Measurements from ENCODE around the gene CXCL17. TPM values are rescaled to one million over a fixed set of nuclear protein-coding genes. Genes with fewer than 3 reads are reported as not detected.
A peak's percentile ranks its signal among the peaks of the same experiment; 100 is the strongest.
"Not testable (repeated sequence)": the region's sequence is repeated elsewhere in the genome, so short reads cannot be mapped to it uniquely, and the experiment has no call there.

The CXCL17 gene
- total and polyA plus RNA-seq, 7 donors: 0.05 to 0.11 TPM; not detected in 5

GRCh38 chr19:42455621-42456081 is 12.9 kb upstream of the CXCL17 start:
- intact Hi-C loops (cut with DNase I): no loop called here
- no peak overlapping the region for H3K4me3 ChIP-seq
- ATAC-seq: no peak
- no peaks in the 10 kb centered on the region for H3K36me3 ChIP-seq (ENCODE audit: insufficient read depth in 1 of 2, low read depth in 1 of 2)
- no peak for TF ChIP-seq CTCF (IDR thresholded peaks at IDR 0.05)
- H3K27me3 ChIP-seq (ENCODE audit: insufficient read depth in 3 of 3, low read length in 2 of 3): peaks cover 0 to 6% (median 3%) of the 10 kb centered on the region in 3 donors
- no peak for DNase-seq
- H3K9me3 ChIP-seq: no peaks in the 10 kb centered on the region
- no peak overlapping the region for H3K27ac ChIP-seq
- no peaks in the 10 kb centered on the region for H3K4me1 ChIP-seq
- 72 to 78% (median 76%) methylated on average over 1 of the region's 1 CpG for WGBS, 3 donors

- WGBS, 3 donors: 84 to 89% (median 86%) methylated on average over 2 of the region's 2 CpGs
- Histone ChIP-seq H3K27ac (no peak overlapping the region), H3K4me3 (no peak overlapping the region), H3K36me3 (ENCODE audit: insufficient read depth in 1 of 2, low read depth in 1 of 2) (no peaks in the 10 kb centered on the region), H3K27me3 (ENCODE audit: insufficient read depth in 3 of 3, low read length in 2 of 3) (peaks cover 0 to 6% (median 3%) of the 10 kb centered on the region in 3 donors), H3K4me1 (no peaks in the 10 kb centered on the region), H3K9me3 (no peaks in the 10 kb centered on the region)
- no peak for TF ChIP-seq CTCF (IDR thresholded peaks at IDR 0.05)
- DNase-seq: no peak
- ATAC-seq: no peak
- intact Hi-C loops (cut with DNase I): no loop called here
These were observed 12.3 kb upstream of the CXCL17 start for GRCh38 chr19:42455086-42455485.

GRCh38 chr19:42452590-42452989 is 9.8 kb upstream of the CXCL17 start:
- Histone ChIP-seq H3K27me3 (ENCODE audit: insufficient read depth in 3 of 3, low read length in 2 of 3) (peaks cover 0 to 6% (median 3%) of the 10 kb centered on the region in 3 donors), H3K36me3 (ENCODE audit: insufficient read depth in 1 of 2, low read depth in 1 of 2) (no peaks in the 10 kb centered on the region), H3K9me3 (no peaks in the 10 kb centered on the region), H3K4me3 (no peak overlapping the region), H3K27ac (no peak overlapping the region), H3K4me1 (no peaks in the 10 kb centered on the region)
- ATAC-seq: no peak
- DNase-seq: no peak
- intact Hi-C loops (cut with DNase I): loop anchor here (5.0 kb wide), 4 partner anchors 75 to 1200 kb away; partner anchors contain the start of gene CEACAM1 (in 1 of the 2)
- TF ChIP-seq CTCF (IDR thresholded peaks at IDR 0.05): no peak
- WGBS, 3 donors: 35 to 41% (median 35%) methylated on average over 4 of the region's 4 CpGs

GRCh38 chr19:42450314-42450934 is 7.7 kb upstream of the CXCL17 start:
- H3K4me3 ChIP-seq: no peak overlapping the region
- 2% methylated on average over 3 of the region's 3 CpGs for WGBS, 3 donors
- no peaks in the 10 kb centered on the region for H3K4me1 ChIP-seq
- TF ChIP-seq CTCF (IDR thresholded peaks at IDR 0.05): peak; percentile 87
- no peaks in the 10 kb centered on the region for H3K9me3 ChIP-seq
- H3K27me3 ChIP-seq (ENCODE audit: insufficient read depth in 3 of 3, low read length in 2 of 3): peaks cover 0 to 6% (median 3%) of the 10 kb centered on the region in 3 donors
- DNase-seq (peak; percentile 70 to 77), ATAC-seq (peak; percentile 57 to 78 (median 78))
- no peaks in the 10 kb centered on the region for H3K36me3 ChIP-seq (ENCODE audit: insufficient read depth in 1 of 2, low read depth in 1 of 2)
- H3K27ac ChIP-seq: peak overlapping the region; percentile 41
- intact Hi-C loops (cut with DNase I): loop anchor here (2.0 to 5.0 kb wide), 5 partner anchors 77 to 1202 kb away; partner anchors contain the start of gene CEACAM1 (in 2 of the 2)

- H3K27ac ChIP-seq; H3K4me1 ChIP-seq; H3K4me3 ChIP-seq; intact Hi-C loops (cut with DNase I); H3K36me3 ChIP-seq (ENCODE audit: insufficient read depth in 1 of 2, low read depth in 1 of 2); ATAC-seq; H3K27me3 ChIP-seq (ENCODE audit: insufficient read depth in 3 of 3, low read length in 2 of 3); H3K9me3 ChIP-seq; DNase-seq: not testable (repeated sequence)
- 66 to 69% (median 68%) methylated on average over 5 of the region's 5 CpGs for WGBS, 3 donors
These were observed 5.6 kb upstream of the CXCL17 start for GRCh38 chr19:42448306-42448705.

All from psoas muscle (tissue), 8 donors.